NCI-H774 (cell line): ENCODE data around the gene OLIG1.

ENCODE experiments used
- DNase-seq: peaks from one replicate; lab custom pipeline; 2025; lab: John Stamatoyannopoulos, UW

OLIG1 gene

DNA sequence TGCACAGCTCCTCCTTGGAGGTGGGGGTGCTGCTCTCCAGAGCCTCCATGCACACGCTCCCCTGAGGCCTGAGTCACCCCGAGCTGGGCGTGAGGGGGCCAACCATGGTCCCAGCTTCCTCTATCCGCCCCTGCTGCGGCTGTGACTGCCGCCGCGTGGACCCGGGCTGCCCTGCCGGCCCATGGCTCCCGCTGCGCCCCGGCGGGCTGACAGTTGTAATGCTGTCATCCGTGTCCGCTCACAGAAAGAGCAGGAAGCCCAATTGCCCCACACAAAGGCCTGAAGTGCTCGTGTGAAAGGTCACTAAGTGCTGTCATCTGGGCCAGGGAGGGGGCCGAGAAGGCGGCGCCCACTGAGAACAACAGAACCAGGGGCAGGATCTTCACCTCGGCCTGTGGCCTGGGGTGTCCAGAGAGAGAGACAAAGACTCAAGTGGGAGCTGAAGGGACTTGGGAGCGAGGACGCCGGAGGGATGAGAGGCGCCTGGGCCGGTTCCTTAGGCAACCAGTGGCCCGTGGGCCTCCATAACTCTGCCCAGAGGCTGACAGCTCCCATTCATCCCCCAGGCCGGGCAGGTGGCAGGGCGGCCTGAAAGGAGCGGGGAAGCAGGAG is 31.5 kb downstream of the OLIG1 start:
- no peak for DNase-seq

DNA sequence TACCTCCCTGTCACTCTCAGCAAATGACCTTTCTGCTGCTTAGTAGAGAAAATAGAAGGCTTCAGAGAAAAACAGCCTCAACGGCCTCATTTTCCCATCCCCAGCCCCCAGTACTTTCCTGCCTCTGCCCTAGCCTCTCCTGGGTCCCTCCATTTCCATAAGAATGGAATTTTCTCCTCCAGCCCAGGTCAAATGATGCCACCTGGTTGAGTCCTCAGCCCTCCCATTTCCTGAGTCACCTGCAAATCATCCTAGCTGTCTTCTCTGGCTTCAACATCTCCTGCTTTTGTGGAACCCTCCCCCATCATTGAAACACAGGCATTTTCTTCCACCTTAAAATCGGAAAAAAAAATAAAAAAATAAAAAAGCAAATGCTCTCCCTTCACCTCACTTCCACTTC is 35.1 kb downstream of the OLIG1 start:
- DNase-seq, result no peak

DNA sequence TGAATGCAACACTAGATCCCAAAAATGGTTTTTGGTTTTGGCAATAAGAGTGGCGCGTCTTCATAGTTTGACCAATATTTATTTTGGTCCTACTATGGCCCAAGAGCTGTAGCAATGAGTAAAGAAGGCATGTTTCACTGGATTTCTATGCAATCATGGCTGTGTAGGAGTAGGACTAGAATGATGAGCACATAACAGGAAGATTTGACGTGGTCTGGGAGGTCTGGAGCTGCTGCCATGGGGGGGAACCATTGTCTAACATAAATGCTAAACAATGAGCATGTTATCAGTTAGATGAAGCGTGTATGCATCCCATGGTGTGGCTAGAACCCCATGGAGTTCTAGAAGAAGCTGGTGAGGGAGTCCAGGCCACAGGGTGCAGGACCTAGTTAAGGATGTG is 38.3 kb downstream of the OLIG1 start:
- DNase-seq, result no peak

DNA sequence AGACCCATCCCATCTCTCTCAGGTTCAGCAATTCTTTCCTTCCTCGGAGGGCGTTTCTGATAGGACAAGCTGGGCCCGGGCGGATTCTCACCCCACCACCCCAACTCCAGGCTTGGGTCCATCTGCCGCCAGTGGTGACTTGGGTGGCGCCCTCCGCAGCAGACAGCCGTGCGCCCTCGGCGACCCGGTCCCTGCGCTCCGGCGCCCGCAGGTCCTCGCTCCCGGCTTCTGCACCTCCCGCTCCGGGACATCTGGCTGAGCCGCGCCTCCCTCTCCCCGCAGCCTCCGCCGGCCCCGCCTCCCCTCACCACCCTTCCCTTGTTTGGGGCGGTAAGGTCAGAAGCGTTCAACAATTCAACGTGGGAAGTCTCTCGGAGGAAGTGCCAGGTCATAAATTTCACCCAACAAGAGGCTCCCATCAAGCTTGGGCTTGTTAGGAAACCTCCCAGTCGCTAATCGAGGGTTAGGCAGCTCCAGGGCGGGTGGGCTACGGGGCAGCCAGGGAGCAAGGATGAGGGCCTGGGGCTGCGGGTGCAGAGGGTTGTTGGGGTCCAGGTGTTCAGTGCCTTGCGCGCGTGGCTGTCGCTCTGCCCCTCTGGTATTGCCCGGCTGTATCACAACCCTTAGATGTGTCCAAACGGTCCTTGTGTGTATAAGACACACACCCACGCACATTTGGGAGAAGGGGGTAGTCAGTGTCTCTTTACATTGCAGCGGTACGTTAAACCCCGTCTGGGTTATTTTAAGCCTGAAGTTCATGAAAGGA is 39.8 kb downstream of the OLIG1 start:
- DNase-seq, result no peak

DNA sequence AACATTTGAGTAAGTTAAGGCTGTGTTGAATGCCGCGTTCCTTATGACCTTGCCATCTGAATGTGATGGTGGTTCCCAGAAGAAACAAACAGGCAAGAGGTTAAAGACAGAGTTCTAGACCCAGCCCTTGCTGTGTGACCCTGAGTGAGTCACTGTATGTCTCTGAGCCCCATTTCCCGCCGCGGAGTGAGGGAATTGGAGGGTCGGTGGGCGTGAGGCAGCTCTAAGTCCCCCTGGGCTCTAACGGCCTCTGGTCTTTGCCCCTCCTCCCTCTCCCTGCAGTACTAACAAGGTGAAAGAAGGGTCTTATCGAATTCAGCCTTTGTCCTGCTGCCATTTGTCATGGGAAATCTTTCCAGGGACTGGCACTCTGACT is 40.4 kb downstream of the OLIG1 start:
- no peak for DNase-seq

DNA sequence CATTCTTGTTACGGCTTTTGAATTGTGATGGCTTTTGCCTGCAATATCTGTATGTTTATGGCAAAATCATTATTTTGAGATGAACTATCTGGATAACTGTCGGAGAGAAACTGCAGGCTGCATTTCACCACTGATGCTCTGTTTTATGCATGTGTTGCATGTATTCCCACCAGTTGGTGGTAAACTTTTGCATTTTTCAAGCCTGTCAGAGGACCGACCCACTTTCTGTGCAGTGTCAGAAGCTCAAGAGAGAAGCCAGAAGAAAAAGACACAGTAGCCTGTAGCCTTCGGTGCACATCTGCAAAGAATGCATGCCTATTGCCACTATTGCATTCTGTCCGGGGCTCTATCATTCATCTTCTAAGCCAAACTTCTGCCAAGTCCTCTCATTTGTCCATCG is 41.6 kb downstream of the OLIG1 start:
- no peak for DNase-seq

DNA sequence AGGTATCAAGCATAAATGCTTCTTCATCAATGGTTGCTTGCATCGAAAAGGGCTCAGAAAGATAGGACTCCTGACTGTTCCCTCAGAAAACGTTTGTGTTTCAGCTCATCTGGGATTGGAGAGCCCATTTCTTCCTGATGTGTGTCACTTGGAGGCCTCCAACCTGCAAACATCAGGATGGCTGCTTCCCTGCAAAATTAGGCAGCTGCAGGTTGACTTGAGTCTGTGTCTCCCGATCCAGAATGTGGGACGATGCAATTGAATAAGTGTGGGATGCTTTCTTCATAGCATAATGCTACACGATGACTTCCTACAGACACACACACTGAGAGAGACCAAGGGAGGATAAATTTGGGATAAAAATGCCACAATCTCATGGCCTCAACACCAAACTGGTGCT is 42.2 kb downstream of the OLIG1 start:
- no peak for DNase-seq

DNA sequence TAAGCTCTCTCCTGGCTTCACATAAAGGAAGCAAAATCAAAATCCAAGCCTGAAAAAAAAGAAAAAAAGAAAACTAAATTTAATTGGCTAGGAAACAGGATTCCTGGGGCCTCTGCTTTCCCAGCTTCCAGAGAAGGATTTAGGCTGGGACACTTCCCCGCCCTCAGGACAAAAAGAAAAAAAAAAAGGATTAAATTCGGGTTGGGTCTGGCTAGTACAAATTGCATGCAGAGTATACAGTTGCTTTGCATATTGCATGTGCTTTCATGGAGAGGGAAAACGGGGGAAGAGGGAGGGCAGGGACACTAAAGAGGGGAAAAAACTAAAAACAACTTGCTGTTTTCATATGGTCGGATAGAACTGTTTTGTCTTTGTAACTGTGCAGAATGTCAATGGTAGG is 42.7 kb downstream of the OLIG1 start:
- no peak for DNase-seq

DNA sequence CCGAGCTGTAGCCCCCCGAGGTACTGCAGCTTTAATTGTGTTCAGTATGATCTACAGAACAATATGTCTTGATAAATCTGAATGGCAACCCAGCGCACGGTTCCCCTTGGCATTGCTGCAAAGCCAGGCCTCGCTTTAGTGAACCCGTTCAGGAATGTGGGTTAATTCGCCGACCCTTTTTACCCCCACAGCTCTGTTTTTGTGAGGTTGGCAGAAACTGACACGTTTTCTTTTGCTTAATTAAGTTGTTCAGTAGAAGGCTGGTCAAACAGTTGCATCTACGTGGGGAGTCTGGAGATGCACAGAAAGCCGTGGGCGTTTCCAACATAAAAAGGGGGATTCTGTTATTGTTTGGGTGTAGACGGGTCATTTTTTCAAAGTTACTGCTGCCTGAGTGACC is 43.2 kb downstream of the OLIG1 start:
- no peak for DNase-seq

DNA sequence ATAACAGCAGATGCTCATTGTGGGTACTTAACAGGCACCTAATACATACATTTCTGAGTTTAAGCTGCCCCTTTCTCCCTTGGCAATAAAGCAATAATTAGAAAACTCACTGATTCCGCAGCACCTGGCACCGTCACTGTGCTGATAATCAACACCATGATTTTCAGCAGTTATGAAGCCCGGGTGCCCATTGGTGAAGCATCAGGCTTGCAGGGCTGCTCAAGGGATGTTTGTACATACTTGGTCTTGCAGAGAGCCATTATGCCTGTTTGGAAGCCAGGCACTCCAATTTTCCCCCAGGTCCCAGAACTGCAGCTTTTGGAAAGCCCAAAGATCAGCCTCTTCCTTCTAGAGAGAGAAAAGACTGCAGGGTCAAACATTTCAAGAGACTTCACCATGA is 44.3 kb downstream of the OLIG1 start:
- no peak for DNase-seq

DNA sequence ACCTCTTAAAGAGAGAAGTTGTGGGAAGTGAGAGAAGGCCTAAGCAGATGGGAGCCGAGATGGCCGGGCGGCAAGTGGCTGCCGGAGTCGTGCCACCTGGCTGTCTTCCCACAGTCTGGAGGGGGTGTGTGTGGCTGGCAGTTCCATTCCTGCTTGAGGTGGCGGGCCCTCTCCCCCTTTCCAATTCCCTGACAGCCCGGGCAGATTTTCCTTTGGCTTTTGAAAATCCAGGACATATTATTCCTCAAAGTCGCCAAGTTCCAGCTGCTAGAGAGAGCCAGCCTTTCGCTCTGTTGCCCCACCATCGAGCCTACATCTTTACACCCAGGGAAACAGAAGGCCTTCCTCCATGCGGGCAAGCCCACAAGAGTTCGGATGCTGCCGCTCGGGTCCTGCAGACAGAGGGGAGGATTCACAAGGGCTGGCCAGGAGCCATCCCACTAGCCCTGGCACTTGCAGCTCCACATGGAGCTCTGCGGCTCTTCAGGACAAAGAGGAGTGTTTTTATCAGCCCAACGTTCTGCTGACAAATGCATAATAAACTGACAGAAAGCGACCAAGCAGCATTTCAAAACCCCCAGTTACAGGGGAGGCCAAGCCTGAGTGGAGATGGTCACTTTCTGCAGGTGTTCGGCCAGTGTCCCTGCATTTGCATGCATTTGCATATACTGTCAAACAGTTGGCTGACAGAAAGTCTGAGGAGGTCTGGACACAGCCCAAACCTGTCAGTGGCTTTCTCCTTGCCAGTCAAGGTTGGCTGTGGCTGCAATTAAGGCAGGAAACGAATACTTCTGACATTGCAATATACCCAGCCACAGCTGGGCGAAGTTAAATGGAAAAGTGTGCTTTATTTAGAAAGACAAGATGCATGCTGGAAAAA is 45.9 kb downstream of the OLIG1 start:
- DNase-seq, result no peak

DNA sequence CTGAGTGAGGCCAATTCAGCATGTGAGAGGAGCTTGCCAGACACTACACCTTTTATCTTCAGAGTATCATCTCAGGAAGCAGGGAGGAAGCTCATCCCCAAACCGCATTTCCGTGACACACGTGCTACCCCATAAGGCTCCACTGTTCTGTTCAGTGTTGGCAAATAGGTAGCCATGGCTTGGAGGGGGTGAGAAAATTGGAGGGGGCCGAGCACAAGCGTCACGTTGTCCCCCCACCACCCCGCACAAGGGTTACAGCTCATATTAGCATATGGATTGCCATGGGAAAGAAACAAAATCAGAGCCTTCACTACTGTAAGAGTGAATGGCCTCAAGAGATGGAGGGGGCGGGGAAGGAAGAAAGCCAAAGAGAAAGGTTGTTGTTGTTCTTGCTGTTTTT is 46.7 kb downstream of the OLIG1 start:
- DNase-seq, result no peak

DNA sequence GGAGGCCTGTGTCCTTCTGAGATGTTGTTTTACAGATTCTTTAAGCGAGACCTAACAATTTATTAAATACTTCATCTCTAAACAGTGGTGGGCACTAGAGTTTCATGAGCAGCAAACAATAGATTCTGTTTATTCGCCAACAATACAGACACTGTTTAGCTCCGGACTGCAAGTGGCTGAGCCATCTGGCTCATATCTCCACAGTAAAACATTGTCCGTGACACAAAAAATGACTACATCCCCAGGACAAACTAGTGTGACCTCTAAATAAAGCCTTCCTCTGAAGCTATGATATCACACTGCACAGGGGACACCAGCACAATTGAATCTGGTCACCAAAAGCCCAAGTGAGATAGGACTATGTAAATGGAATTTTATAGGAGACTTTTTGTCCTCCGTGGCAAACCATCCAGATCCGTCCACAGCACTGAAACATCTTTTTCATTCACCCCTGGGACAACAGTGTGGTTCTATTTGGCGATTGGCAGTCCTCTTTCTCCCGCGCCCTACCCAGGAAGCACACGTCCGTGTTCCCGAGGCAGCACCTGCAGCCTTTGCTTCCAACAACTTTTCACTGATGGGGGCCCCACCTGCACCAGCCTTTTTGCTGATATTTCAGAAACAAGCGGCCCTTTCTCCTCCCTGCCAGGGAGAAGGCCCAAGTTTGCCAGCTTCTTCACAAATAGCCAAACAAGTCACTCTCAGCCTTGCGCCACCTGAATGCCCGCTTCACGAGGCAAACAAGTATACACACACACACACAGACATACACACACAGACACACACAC is 47.4 kb downstream of the OLIG1 start:
- DNase-seq, result no peak
